ENCODE results near the gene SLC43A3.

- TF ChIP-seq CTCF (IDR thresholded peaks at IDR 0.05) (no peak), POLR2A (IDR thresholded peaks at IDR 0.05) (no peak)
These were observed 5.9 kb downstream of the SLC43A3 start for GRCh38 chr11:57421066-57421465.

Data from testis (tissue), 2 donors.